NCI-H748 treated with DMSO at 0.1 percent for 48 hours (cell line): Measurements from ENCODE around the gene BAIAP3.

Experiments used
- DNase-seq: peaks from one replicate; lab custom pipeline; 2025; lab: John Stamatoyannopoulos, UW

Gene BAIAP3

GRCh38 chr16:1366712-1367299 is 33.4 kb downstream of the BAIAP3 start:
- no peak for DNase-seq

GRCh38 chr16:1367486-1368174 is 34.2 kb downstream of the BAIAP3 start:
- no peak for DNase-seq

- DNase-seq: no peak
These were observed 37.9 kb downstream of the BAIAP3 start for GRCh38 chr16:1371054-1371978.

- no peak for DNase-seq
These were observed 39.0 kb downstream of the BAIAP3 start for GRCh38 chr16:1372292-1372950.

GRCh38 chr16:1374418-1375297 is 41.2 kb downstream of the BAIAP3 start:
- no peak for DNase-seq

GRCh38 chr16:1375298-1375640 is 41.8 kb downstream of the BAIAP3 start:
- no peak for DNase-seq

GRCh38 chr16:1375741-1376410 is 42.4 kb downstream of the BAIAP3 start:
- DNase-seq: no peak

GRCh38 chr16:1377406-1378010 is 44.1 kb downstream of the BAIAP3 start:
- no peak for DNase-seq

GRCh38 chr16:1378087-1378803 is 44.8 kb downstream of the BAIAP3 start:
- DNase-seq: no peak

GRCh38 chr16:1378804-1379303 is 45.4 kb downstream of the BAIAP3 start:
- no peak for DNase-seq

GRCh38 chr16:1379304-1380076 is 46.0 kb downstream of the BAIAP3 start:
- DNase-seq: peak; percentile 2

GRCh38 chr16:1380195-1380594 is 46.8 kb downstream of the BAIAP3 start:
- DNase-seq: no peak

GRCh38 chr16:1381612-1382406 is 48.4 kb downstream of the BAIAP3 start:
- no peak for DNase-seq

GRCh38 chr16:1383556-1383955 is 50.1 kb downstream of the BAIAP3 start:
- DNase-seq: no peak

GRCh38 chr16:1385232-1385631 is 51.8 kb downstream of the BAIAP3 start:
- no peak for DNase-seq

GRCh38 chr16:1387331-1387730 is 53.9 kb downstream of the BAIAP3 start:
- DNase-seq: no peak

- DNase-seq: no peak
These were observed 56.3 kb downstream of the BAIAP3 start for GRCh38 chr16:1389762-1390161.

- DNase-seq: no peak
These were observed 56.9 kb downstream of the BAIAP3 start for GRCh38 chr16:1390239-1390779.
